DMS153 (cell line): ENCODE data around the gene TOB1.
A peak's percentile ranks its signal among the peaks of the same experiment; 100 is the strongest.
"Not testable (repeated sequence)": the region's sequence is repeated elsewhere in the genome, so short reads cannot be mapped to it uniquely, and the experiment has no call there.

Source experiments
- DNase-seq: peaks from one replicate; lab custom pipeline; 2025; lab: John Stamatoyannopoulos, UW

The TOB1 gene

DNA sequence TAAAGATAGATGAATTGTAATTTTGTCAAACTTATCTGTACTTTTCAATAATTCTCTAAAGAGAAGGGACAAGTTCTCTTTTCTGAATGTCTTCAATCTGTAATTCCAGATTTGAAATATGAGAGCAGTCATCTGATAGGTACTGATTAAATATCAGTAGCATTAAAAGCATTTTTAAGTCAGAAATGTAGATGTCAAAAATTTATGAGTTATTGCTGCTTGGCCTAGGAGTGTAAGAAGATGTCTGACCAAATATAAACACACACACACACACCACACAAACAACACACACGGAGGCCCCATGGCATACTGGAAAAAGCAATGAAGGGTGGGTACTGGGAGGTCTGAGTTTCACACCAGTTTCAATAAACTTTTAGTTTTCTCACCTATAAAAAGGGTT, 2.4 kb upstream of the TOB1 start:
- no peak for DNase-seq

- DNase-seq: no peak
These were observed 1.9 kb upstream of the TOB1 start for GRCh38 chr17:50868140-50868438.

- DNase-seq: peak; percentile 94
These were observed 1.4 kb upstream of the TOB1 start for GRCh38 chr17:50867363-50868139.

- DNase-seq: peak; percentile 69
These were observed 802 bp upstream of the TOB1 start for GRCh38 chr17:50866950-50867362.

DNA sequence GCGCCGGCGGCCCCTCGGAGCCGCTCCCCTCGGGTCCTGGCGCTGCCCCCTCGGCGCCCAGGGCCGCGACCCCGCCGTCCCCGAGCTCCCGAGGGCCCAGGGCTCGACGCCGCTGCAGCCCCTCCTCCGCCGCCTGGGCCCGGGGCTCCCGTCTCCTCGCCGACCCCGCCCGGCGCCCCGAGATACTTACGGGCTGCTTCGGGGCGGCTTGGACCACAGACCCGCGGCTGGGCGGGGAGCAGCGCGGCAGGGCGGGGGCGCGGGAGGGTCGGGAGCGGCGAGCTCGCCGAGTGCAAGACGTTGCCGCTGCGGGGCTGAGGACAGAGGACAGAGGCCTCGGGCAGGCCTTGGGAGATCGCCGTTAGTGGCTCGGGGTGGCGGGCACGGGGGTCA, 290 bp downstream of the TOB1 start:
- DNase-seq: no peak

GRCh38 chr17:50865060-50865867, 890 bp downstream of the TOB1 start:
- DNase-seq: no peak

- no peak for DNase-seq
These were observed 1.5 kb downstream of the TOB1 start for GRCh38 chr17:50864747-50865059.

- no peak for DNase-seq
These were observed 2.2 kb downstream of the TOB1 start for GRCh38 chr17:50863931-50864330.

- no peak for DNase-seq
These were observed 2.8 kb downstream of the TOB1 start for GRCh38 chr17:50863221-50863843.

DNA sequence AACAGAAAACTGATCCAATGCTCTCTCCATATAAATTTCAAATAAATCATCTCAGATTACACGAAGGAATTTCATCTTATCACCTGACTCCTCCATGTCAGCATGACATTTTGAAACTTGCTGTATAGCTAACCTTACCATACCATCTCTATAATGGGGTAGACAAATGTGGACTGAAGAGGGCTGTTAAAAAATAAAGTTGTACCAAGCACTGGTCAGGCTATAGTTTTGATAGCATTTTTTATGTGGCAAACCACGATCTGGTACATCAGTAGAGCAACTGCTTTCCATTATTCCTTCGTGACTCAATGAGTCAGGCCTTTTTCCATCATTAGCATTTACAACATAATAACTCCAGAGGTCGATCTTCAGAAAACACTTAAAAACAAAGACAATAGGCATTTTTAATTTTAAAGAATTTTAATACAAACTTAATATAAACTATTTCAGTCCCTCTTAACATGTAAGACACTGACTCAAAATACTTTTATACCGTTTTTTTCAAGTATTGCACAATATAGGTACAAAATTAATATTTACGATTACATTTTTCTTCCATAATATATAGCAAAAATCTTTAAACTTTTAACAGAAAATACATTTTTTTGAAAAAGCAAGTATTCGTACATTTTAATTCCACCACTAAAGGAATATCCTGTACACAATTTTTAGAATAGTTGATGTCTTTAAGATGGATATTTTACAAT, 4.2 kb downstream of the TOB1 start:
- no peak for DNase-seq

DNA sequence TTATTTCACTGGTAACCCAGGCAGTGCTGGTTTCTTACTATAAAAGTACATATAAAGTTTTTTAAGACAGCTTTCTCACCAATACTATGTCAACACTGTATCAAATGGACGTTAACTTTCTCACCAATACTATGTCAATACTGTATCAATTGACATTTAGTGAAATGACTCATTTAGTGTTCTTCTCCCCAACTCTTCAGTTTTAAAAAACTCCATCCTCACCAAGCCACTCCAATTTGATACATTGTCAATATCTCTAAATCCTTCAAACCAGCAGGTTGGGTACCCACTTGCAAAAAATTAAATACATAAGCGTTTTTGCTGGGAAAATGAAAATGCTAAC, 4.8 kb downstream of the TOB1 start:
- DNase-seq: no peak

DNA sequence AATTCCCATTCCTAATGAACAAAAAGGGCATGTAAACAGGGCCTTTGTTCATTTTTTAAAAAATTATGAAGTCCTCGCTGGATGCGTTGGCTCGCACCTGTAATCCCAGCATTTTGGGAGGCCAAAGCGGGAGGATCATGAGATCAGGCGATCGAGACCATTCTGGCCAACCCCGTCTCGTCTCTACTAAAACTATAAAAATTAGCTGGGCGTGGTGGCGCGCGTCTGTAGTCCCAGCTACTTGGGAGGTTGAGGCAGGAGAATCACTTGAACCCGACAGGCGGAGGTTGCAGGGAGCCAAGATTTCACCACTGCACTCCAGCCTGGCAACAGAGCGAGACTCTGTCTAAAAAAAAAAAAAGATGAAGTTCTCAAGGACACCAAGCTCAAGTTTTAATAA, 6.4 kb downstream of the TOB1 start:
- not testable (repeated sequence) for DNase-seq

DNA sequence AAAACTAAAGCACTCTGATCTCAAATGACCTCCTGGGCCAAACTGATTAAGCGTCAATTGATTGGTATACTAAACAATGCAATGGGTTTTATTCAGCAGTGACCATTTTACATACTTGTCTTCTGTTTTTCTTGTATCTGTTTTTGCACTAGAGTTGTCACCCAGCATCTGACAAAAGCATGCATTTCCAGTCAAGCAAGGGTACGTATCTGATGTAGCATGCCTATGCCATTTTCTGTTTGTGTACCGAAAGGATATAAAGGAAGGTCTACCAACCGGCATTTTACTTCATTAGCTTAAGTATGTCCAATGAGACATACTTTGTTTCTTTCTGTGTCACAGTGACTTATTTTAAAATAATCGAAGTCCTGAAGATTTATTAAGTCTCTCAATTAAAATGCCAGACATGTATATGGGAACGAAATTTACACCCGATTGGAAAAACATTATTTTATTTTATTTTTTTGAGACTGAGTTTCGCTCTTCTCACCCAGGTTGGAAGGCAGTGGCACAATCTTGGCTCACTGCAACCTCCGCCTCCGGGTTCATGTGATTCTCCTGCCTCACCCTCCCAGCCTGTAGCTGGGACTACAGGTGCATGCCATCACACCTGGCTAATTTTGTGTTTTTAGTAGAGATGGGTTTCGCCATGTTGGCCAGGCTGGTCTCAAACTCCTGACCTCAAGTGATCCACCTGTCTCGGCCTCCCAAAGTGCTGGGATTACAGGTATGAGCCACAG, 7.5 kb downstream of the TOB1 start:
- no peak for DNase-seq

DNA sequence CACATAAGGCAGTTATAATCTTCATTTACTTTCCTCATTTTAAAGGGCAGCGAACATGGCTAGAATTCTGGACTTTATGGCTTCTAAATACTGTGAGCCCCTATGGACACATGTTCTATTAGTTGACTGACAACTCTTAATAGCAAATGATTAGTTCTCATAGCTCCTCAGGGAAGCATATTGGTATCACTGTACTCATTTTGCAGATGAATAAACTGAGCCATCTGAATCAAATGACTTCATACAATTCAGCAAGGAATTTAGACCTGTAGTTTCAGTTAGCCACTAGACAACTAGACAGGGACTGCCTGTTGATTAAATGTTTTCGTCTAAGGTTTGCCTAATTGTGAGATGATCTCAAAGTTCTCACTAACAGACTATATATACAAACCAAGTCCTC, 9.7 kb downstream of the TOB1 start:
- no peak for DNase-seq

GRCh38 chr17:50855708-50856330, 10.3 kb downstream of the TOB1 start:
- peak; percentile 21 for DNase-seq

GRCh38 chr17:50853781-50854180, 12.4 kb downstream of the TOB1 start:
- no peak for DNase-seq

GRCh38 chr17:50853015-50853615, 13.0 kb downstream of the TOB1 start:
- DNase-seq: no peak

DNA sequence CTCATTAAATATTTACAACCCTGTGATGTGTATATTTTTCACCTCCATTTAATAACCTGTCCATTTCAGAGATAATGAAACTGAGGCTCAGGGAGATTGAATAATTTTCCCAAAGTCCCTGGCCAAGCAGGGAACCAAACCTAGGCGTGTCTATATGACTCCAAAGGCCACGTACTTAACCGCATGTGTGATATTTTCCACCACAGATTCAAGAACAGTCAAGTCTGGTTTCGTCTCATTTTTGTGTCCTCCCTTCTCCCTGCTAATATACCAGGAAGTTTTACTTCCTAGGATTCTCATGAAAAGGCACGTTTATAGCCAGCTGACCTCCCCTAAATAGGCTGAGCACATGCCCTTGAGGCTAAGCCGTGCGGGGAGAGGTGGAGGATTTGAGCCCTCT, 15.5 kb downstream of the TOB1 start:
- no peak for DNase-seq

GRCh38 chr17:50848711-50849110, 17.4 kb downstream of the TOB1 start:
- no peak for DNase-seq

DNA sequence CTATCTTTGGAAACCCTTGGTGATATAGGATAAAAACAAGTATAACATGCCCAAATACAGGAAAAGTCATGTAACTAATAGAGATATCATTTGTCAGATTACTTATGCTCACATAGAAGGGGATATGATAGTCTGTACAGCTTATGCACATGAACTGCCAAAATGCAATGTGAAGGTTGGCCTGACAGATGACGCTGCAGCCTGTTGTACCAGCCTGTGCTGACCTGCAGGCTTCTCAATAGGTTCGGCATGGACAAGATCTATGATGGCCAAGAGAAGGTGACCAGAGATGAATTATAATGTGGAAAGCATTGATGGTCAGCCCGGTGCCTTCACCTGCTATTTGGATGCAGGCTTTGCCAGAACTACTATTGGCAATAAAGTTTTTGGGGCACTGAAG, 18.1 kb downstream of the TOB1 start:
- no peak for DNase-seq

- no peak for DNase-seq
These were observed 18.6 kb downstream of the TOB1 start for GRCh38 chr17:50847566-50847965.
